Suprapubic skin (tissue), 4 donors: Measurements from ENCODE around the gene ARHGEF7.

Experiments used
- POLR2A ChIP-seq, 2 donors: fragments of 450-650 bp; IDR thresholded peaks; one replicate each; pipeline ENCODE4 v1.6.1; 2017; ENCODE audit warnings: antibody characterized with exemption in 2 of 2, mild to moderate bottlenecking in 2 of 2, moderate library complexity in 2 of 2
- POLR2AphosphoS5 ChIP-seq, 3 donors: sonication (generic); formaldehyde crosslinking; IDR thresholded peaks; one replicate each; pipeline ENCODE4 v1.6.1; 2017; ENCODE audit warnings: antibody characterized with exemption in 3 of 3
- TF ChIP-seq, protein P1 (sequence below), 2 donors: fragments of 200-600 bp in 1 of 2; fragments of 450-650 bp in 1 of 2; sonication (generic) in 1 of 2; IDR thresholded peaks; one replicate each; pipeline ENCODE4 v1.5.1; 2016 to 2019; ENCODE audit warnings: antibody characterized with exemption in 2 of 2, mild to moderate bottlenecking in 1 of 2, moderate library complexity in 1 of 2

DNA sequence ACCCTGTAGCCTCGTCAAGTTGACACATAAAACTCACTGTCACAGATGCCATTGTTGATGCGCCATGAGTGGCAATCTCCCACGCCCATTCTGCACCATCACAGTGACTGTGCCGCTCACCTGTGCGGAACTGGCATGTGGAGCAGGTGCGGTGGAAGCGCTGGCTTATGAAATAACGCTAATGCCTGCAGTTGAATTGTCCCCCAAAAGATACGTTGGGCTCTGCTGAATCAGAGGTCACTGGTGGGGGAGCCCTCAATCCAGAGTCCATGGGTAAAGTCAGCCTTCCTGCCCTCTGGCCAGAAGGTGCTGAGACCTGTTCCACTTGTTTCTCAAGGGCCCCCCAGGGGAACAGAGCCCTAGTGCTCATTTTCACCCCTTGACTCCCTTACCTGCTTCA lies 2.9 kb upstream of the ARHGEF7 start:
- TF ChIP-seq, protein P1, sequence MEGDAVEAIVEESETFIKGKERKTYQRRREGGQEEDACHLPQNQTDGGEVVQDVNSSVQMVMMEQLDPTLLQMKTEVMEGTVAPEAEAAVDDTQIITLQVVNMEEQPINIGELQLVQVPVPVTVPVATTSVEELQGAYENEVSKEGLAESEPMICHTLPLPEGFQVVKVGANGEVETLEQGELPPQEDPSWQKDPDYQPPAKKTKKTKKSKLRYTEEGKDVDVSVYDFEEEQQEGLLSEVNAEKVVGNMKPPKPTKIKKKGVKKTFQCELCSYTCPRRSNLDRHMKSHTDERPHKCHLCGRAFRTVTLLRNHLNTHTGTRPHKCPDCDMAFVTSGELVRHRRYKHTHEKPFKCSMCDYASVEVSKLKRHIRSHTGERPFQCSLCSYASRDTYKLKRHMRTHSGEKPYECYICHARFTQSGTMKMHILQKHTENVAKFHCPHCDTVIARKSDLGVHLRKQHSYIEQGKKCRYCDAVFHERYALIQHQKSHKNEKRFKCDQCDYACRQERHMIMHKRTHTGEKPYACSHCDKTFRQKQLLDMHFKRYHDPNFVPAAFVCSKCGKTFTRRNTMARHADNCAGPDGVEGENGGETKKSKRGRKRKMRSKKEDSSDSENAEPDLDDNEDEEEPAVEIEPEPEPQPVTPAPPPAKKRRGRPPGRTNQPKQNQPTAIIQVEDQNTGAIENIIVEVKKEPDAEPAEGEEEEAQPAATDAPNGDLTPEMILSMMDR (IDR thresholded peaks at IDR 0.05), result no peak
- TF ChIP-seq POLR2A (IDR thresholded peaks at IDR 0.05) (no peak), POLR2AphosphoS5 (IDR thresholded peaks at IDR 0.05) (no peak)
